Measurements from ENCODE around the gene ZMYND8. TPM values are rescaled to one million over a fixed set of nuclear protein-coding genes. Genes with fewer than 3 reads are reported as not detected.

Gene ZMYND8
- polyA plus RNA-seq, 10 donors = 12.4 to 22.2 (median 17.6) TPM

DNA sequence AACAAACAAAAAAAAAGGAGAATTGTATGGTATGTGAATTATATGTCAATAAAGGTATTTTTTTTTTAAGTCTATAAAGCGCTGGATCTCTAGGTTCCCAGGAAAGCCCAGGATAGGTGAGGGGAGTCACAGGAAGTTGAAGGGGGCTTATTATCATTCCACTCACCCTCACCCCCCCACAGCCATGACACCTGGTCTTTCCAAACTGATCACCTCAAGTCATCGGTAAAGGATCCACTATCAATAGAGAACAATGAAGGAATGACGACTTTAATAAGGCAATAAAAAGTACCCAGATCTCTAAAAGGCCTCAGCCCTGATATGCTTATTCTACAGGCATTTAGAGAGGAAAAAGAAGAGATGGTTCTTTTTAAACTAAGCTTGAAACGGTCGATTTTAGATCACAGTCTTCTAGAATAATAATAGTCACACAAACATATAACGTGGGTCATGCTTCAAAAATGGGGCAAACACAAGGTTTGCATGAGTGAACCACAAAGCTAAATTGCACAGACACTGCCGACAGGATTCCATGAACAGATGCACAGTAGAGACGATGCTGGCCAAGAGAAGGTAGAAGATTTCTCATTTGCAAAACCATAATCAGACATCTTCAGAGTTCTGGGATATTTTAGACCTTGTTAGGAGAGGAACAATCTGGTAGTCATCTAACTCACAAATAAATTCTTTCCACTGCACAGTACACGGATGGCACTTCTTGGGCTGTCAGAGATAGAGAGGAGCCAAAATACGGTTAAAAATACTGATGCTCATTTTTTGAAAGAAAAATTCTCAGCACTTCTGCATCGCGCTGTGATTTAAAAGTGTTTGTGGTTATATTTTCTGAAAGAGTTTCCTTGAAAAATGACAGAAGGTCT, 21.0 kb downstream of the ZMYND8 start:
- no peak for DNase-seq

DNA sequence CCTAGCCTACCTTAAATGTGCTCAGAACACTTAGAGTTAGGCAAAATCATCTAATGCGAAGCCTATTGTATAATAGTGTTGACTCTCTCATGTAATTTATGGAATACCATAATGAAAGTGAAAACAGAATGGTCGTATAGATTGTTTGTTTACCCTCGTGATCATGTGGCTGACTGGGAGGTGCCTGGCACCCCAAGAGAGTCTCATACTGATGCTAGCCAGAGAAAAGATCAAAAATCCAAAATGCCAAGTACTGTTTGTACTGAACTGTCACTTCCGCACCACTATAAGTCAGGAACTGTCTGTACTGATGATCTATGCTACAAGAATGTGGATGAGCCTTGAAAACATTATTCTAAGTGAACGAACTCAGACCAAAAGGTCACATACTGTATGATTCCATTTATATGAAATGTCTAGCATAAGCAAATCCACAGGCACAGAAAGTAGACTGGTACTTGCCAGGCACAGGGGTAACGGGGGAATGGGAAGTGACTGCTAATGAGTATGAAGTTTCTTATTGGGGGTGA, 22.4 kb downstream of the ZMYND8 start:
- peak in 2 of 3 donors; percentile 74 to 88 for DNase-seq

DNA sequence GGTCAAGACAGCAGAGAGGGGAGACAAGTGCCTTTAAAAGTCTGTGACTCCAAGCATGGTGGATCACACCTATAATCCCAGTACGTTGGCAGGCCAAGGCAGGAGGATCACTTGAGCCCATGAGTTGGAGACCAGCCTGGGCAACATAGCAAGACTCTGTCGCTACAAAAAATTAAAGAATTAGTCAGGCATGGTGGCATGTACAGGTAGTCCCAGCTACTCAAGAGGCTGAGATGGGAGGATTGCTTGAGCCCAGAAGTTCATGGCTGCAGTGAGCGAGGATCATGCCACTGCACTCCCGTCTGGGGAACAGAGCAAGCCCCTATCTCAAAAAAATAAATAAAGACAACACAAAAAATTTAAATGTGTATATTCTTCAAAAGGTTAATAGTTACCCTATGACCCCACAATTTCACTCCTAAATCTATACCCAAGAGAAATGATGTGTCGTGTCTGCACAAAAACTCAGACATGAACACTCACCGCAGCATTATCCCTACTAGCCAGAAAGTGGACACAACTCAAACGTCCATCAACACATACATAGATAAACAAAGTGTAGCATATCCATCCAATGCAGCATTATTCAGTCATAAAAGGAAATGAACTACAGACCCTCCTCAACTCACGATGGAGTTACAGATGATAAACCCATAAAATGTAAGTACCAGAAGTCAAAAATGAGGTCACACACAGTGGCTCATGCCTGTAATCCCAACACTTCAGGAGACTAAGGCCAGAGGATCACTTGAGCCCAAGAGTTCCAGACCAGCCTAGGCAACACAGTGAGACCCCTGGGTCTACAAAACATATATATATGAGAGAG, 23.9 kb downstream of the ZMYND8 start:
- DNase-seq = no peak

DNA sequence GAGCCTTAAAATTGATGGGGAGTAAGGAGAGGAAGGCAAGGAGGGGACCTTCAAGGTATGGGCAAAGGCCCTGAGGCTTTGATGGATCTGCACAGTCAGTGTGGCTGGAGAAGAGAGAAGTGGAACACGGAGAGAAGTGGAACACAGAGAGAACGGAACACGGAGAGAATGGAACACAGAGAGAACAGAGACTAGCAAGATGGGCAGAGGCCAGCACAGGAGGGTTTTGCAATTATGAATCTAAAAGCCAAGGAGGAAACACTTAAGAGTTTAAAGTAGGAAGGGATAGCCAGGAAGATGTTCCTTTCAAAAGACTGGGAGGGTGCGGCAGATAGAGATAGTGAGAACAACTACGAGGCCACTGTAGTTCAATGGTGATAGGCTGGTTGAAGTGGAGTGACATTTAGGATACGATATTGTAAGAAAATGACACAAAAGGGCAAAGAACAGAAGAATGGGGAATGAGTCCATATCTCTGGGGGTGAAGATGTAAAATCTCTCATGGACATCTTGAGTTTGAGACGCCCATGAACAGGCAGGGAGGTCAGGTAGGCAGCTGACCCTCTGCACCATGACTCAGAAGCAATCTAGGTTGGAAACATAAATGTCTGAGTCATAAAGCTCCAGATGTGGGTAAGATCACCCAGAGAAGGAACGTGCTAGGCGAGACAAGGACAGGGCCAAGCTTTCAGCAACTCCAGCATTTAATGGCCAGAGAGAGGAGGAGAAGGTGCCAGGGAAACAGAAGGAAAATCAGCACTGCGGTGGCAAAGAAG, 25.4 kb downstream of the ZMYND8 start:
- no peak for DNase-seq

DNA sequence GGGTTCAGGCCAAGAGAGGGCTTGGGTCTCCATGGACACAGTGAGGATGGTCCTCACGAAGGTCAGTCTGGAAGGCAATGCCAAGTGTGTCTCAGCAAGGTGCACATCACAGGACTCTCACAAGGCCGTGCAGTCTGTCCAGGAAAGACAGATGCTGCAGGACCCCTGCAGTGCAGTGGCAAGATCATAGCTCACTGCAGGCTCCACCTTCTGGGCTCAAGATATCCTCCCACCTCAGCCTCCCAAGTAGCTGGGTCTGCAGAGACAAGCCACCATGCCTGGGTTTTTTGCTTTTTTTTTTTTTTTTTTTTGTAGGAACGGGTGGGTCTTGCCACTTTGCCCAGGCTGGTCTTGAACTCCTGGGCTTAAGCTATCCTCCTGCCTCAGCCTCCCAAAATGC, 26.4 kb downstream of the ZMYND8 start:
- no peak for DNase-seq

DNA sequence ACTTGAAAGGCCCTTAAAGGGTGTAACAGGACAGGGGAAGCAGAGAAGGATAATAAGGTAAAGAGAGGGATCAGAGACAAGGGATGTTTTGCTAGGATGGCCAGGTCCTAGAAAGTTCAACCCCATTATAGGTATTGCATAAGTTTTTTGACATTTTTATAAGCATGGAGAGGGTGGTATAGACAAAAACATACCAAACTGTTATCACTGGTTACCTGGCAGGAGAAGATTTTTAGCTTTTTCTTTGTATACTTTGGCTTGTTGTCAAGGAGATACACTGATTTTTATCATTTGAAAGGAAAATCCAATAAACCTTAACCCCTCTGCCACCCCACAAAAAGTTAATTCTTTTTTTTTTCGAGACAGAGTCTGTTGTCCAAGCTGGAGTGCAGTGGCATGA, 28.4 kb downstream of the ZMYND8 start:
- no peak for DNase-seq

DNA sequence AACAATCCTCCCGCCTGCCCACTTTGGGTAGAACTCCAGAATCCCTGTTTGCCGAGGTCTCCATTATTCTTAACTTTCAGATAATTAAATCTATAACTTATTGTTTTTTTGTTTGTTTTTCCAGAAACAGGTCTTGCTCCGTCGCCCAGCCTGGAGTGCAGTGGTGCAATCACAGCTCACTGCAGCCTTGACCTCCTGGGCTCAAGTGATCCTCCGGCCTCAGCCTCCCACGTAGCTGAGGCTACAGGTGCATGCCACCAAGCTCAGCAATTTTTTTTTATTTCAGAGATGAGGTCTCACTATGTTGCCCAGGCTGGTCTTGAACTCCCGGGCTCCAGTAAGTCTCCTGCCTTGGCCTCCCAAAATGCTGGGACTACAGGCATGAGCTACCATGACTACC, 28.8 kb downstream of the ZMYND8 start:
- DNase-seq = no peak

DNA sequence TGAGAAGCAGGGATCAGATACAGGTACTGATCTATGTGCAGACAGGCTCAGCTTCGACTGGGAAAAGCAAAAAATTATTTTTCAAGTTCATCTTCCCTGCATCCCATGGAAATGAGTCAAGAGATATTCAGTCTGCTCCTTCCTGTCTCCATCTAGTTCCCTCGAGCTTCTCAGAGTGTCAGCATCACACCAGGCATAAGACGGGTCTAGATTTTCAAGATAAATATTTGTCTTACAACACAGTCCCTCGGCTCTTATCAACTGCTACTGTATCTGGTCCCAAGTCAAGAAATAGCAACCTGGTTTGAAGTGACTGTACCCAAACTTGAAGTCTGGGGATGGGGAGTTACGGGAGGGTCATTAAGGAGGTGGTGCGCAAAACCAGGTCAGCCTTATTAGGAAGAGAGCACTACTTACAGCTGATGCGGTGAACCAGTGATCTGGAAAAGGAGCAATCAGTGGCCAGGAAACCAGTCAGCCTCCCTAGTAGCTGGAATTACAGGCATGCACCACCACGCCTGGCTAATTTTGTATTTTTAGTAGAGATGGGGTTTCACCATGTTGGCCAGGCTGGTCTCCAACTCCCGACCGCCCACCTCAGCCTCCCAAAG, 29.7 kb downstream of the ZMYND8 start:
- DNase-seq = no peak

DNA sequence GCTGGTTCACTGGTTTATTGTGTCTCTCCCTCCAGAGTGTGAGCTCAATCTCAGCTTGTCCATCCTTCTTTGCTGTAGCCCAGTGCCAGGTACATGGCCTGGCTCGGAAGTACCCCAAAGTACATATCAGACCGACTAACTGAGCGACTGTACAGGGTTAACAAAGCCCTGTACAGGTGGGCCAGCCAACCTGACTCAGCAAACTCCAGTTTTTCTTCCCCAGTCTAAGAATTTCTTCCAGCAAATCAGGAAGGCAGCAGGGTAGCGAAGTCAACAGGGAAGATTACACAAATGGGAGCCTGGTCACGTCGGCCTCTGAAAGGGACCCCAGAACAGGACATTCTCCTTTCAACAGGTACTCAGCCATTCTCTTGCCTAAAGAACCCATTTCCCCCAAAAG, 31.3 kb downstream of the ZMYND8 start:
- DNase-seq = no peak

DNA sequence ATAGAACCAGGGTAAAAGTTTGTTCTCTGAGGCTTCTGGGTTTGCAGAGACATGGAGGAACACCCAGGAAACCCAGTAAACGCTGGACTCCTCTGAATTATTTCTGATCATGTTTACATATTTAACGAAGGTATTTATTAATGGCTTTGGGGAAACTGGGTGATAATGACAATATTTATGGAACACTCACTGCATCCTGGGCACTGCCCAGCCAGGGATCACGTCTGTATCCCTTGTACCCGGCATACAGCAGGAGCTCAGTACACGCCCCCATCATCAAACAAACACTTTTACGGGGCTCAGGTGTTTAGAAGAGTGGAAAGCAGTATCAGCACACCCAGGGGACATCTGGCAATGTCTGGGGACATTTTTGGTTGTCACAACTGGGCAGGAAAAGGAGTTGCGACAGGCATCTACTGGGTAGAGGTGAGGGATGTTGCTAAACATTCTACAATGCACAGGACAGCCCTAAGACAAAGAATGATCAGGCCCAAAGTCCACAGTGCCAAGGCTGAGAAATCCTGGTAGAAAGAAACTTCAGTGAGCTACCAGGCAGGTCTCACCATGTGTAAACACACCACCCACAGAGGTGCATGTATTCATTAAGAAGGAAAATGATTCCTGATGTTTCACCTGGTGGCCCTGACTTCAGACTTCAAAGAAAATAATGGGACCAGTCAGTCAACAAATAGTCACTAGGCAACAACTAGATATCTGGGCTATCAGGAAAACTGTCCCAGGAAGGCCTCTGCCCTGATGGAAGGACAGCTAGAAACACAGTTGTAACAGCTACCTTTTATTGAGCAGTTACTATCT, 35.3 kb downstream of the ZMYND8 start:
- no peak for DNase-seq

DNA sequence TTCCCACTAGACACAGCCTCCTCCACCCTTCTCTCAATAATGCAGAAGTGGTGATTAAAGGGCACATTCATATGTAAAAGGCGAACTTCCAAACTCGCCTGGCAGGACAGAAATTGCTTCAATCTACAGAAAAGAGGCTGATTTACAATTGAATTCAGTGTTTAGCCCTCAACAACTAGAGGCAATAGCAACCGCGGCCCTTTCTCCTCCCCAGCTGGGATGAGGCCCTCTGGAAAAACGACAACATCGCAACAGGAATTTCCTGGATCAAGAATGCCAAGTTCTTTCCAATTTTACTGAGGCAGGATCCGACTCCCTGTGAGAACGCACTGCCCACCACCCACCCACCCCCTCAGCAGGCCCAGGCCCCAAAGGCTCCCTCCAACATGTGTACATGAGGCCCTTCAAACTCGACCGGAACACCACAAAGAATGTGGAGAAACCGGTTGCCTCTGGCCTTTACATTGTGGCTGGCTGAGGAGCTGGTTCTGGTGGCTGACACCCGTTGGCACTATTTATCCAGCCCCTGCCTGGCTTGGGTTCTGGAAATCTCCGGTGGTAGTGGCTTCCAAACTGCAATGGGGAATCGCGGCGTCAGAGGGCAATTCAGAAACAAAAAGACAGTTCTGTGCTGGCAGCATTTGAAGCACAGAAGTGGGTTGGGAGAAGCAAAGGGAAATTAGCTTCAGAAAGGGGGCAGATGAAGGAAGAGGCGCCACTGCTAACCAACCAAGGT, 36.8 kb downstream of the ZMYND8 start:
- DNase-seq = peak; percentile 79 to 95 (median 90)

DNA sequence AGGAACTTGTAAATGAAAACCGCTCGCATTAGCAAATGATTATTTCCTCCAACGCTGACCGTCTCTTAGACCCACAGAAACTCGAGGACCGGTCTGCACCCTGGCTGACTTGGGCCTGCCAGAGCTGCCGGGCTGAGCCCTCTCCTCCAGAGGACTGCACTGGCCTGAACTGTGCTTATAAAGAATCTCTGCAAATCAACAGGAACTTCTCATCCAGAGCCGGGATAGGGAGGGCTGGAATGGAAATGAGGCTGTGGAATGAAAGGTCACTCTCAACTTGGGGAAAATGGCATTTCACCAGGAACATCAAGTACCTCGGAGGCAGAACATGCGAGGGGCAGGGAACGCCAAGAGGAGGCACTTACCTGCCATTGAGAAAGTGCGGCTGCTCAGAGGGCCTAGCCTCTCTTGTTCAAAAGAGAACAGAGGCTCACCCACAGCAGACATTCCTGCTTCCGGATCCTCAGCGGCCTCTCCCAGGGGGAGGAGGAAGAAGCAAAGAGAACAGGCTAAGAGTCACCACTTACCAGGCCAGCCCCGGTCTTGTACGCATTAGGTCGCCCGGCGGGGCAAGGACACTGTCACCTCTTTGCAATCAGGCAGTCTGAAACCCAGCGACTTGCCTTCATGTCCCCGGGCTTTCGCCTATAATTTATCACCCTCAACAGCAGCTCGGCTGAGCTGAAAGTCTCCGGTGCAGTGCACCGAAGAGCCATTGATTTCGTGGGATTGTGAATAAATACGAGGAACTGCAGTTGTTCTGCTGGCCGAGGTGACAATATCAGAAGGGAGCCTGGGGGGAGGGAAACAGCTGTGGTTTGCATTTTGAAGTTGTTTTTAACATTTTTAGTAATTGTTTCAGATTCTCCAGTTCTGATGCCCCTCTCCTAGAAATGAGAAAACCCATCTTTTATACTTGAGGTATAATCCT, 37.6 kb downstream of the ZMYND8 start:
- DNase-seq = peak in 2 of 3 donors; percentile 78 to 90

DNA sequence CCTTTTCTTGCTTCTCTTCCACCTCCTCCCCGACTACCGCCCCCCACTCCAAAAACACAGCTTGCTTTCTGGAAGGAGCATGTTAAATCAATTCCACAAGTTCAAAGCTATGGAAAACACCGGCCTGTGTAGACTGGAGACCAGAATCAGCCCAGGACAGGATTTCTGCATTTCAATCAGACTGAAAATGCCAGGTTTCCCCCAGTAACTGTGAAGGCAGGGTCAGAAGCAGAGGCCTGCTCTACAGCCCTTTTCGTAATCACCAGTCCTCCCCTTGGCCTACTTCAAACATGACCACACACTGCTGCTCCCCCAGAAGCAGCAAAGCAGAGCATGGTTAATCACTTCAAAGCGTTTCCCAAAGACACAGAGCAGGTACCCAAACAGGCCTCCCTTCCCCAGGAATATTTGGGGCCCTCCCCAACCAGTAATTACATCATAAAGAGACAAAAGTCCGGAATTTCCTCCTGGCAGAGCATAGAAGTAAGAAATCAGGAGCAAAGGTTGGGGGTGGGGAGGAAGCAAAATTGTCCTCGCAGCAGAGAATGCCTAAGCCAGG, 38.4 kb downstream of the ZMYND8 start:
- DNase-seq = peak in 1 of 3 donors; percentile 68

DNA sequence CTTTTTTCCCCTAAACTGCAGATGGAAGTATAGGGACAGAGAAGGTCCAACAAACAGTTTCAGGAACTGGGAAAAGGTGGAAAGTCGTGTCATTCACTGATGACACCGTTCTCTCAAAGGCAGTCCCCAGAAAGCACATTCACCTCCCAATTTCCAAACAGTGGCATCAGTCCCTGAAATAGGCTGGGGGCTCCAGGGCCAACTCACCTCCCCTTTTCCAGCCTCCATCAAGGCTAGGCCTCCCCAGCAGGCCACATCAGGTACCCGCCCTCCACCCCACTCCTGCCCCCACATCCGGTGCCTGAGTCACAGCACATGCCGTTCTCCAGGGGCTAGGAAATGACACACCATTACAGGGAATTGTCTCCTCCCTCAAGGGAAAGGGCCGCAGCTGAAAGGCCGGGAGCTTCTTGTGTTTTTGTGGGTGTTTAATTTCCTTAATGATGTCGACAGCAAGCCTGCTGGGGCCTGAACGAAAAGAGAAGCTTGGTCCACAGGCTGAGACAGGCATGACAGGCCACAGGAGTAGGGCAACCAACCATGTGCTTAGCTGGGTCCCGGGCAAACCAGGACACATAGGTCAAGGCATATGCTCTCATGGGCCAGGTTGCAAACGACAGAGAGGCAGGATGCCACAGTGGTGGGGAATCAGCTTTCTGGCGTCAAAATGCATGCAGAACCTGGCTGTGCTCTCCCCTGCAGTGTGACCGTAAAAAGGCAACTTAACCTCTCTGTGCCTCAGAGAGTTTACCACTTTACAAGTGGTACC, 39.2 kb downstream of the ZMYND8 start:
- DNase-seq = peak in 2 of 3 donors; percentile 73 to 92

DNA sequence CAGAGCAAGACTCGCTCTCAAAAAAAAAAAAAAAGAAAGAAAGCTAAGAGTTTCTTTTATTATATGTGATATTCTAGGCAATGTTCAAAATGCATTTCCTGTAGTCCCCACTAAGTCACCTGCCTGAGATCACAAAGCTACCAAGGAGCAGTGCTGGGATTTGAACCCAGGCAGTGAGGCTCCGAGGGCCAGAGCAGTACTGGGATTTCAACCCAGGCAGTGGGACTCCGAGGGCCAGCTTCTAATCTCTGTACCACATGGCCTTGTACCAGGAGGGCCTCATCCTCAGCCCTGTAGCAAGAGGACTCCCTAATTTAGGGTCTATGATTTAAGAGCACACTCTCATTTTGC, 39.7 kb downstream of the ZMYND8 start:
- no peak for DNase-seq

DNA sequence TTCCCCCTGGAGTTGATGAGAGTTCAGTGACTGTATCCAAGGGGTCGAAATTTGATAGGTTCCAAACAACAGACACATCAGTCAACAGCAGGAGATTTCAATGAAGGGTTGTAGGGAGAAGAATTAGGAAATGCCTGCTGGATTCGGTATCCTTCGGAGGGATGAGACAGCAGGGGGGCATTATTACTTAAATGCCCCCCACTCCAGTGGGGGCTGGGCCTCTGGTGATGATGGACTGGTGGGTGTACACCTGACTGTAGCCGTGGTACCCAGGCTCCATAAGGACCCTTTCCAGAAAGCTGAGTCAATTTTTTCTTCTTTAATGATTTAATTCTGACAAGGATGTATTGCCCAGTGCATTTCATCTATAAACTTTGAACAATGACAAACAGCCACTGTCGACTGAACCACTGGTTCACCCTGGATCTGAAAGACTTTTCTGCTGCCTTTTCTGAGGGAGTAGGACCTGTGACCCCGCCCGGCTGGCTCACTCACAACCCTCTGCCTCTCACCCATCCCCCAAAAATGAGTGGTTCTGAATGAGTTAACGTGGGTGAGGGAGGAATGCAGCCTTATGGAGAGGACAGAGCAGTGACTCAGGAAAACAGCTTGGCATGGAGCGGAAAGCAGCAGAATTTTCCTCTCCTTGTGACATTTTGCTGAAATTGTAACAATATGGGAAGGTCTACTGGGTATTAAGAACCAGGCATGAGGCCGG, 41.0 kb downstream of the ZMYND8 start:
- DNase-seq = peak in 2 of 3 donors; percentile 52 to 89

Data from muscle of back (tissue), 11 donors.